Measurements from ENCODE around the gene MAP3K21. TPM values are rescaled to one million over a fixed set of nuclear protein-coding genes. Genes with fewer than 3 reads are reported as not detected.

MAP3K21 gene
- total and polyA plus RNA-seq, 9 of the 15 experiments (the other 6 are each of a cell fraction or from before 2014, with no cell fraction given): 0.23 to 0.86 (median 0.49) TPM

- H4K20me1 ChIP-seq (replicated peaks; ENCODE audit: control insufficient read depth, insufficient read depth, low read length): no peaks in the 10 kb centered on the region
- H3K9ac ChIP-seq (ENCODE audit: insufficient read depth in 1 of 2, low read depth in 2 of 2, low read length in 2 of 2): no peak overlapping the region
- intact Hi-C loops (cut with micrococcal nuclease): loop anchor here (1.0 to 10.0 kb wide), 6 partner anchors 58 to 1000 kb away; no protein-coding TSS in a partner anchor
- no peaks in the 10 kb centered on the region for H3K9me1 ChIP-seq (ENCODE audit: control insufficient read depth, insufficient read depth, low read length)
- no peak overlapping the region for H3K27ac ChIP-seq (ENCODE audit: extremely low read depth, low read depth, low read length)
- peak; percentile 43; the same call in 1 of the 2 replicates for TF ChIP-seq DEAF1 (CRISPR knock-in tag; IDR thresholded peaks at IDR 0.05)
- peak; percentile 50; the same call in 1 of the 2 replicates for TF ChIP-seq SMC3 (conservative IDR thresholded peaks at IDR 0.05; ENCODE audit: insufficient read depth, low read depth, low read length)
- peak; percentile 45 to 82 (median 68); a peak in 5 of 6 replicates for TF ChIP-seq CTCF (IDR thresholded peaks at IDR 0.05 in 2 of 3, conservative IDR thresholded peaks at IDR 0.05 in 1 of 3; ENCODE audit: insufficient read depth in 2 of 3, low read depth in 1 of 3, low read length in 3 of 3)
- peak; percentile 74 to 85 for TF ChIP-seq RAD21 (CRISPR knock-in tag; conservative IDR thresholded peaks at IDR 0.05 in 1 of 2, IDR thresholded peaks at IDR 0.05 in 1 of 2)
- TF ChIP-seq SNIP1 (IDR thresholded peaks at IDR 0.05; ENCODE audit: low read depth): no peak
- peak; percentile 51; the same call in 1 of the 2 replicates for TF ChIP-seq REST (IDR thresholded peaks at IDR 0.05; ENCODE audit: borderline replicate concordance)
- TF ChIP-seq REST (CRISPR knock-in tag; IDR thresholded peaks at IDR 0.05; ENCODE audit: low read depth): no peak
- no peak for TF ChIP-seq ZNF165 (CRISPR knock-in tag; IDR thresholded peaks at IDR 0.05; ENCODE audit: borderline replicate concordance)
- peak; percentile 75 for FAIRE-seq
- H3K4me1 ChIP-seq (replicated peaks in 1 of 2; ENCODE audit: control insufficient read depth in 2 of 2, insufficient read depth in 2 of 2, low read length in 2 of 2): no peaks in the 10 kb centered on the region
- H3K79me2 ChIP-seq (ENCODE audit: control insufficient read depth, insufficient read depth, low read length): no peaks in the 10 kb centered on the region
- no peak overlapping the region for H3K4me3 ChIP-seq
- peak; percentile 69 for ATAC-seq
- no peaks in the 10 kb centered on the region for H3K9me3 ChIP-seq (replicated peaks; ENCODE audit: control insufficient read depth, insufficient read depth, low read depth, low read length)
- peak; percentile 20 to 29 (median 26) for DNase-seq (ENCODE audit: extremely low read depth in 1 of 4, low spot score in 3 of 4)
- in situ Hi-C loops (cut with MboI): no loop called here
- no peaks in the 10 kb centered on the region for H3K36me3 ChIP-seq (ENCODE audit: control insufficient read depth, insufficient read depth, low read length)
- no peaks in the 10 kb centered on the region for H3K27me3 ChIP-seq (ENCODE audit: control insufficient read depth in 2 of 2, insufficient read depth in 2 of 2, low read length in 2 of 2)
- H3K4me2 ChIP-seq (ENCODE audit: insufficient read depth, low read length): no peak overlapping the region
- no peak overlapping the region for H2AFZ ChIP-seq (ENCODE audit: low read depth, low read length)
- ChIA-PET CTCF (ENCODE audit: low intra/inter-chr PET ratio) (interaction anchor here (0.7 to 2.1 kb wide), 5 partner anchors 8 to 1005 kb away, joined by 3 to 12 read pairs (median 3); no protein-coding TSS in a partner anchor), POLR2A (interaction anchor here (0.6 kb wide), 1 partner anchor 13 kb away, joined by 5 read pairs; no protein-coding TSS in a partner anchor)
- 4% methylated on average over 1 of the region's 1 CpG for WGBS (ENCODE audit: insufficient coverage, low coverage, missing lambda C conversion rate)
- no TSS peak for BruUV-seq (replicated peaks)
Measured at GRCh38 chr1:233304489-233305102, 22.9 kb upstream of the MAP3K21 start.
